Activated CD4-positive, alpha-beta T cell treated with anti-CD3 and anti-CD28 coated beads, Interleukin-2, amount 50 U/mL, for 16 hours (primary cell): ENCODE results near the gene PHACTR3.

ENCODE experiments used
- DNase-seq: peaks from one replicate; pipeline ENCODE4 v3.0.0-alpha.2; 2020

The PHACTR3 gene

GRCh38 chr20:59648466-59649070 lies 44.2 kb downstream of the PHACTR3 start:
- no peak for DNase-seq

GRCh38 chr20:59650418-59650817 lies 46.1 kb downstream of the PHACTR3 start:
- no peak for DNase-seq

GRCh38 chr20:59652381-59652780 lies 48.0 kb downstream of the PHACTR3 start:
- DNase-seq, result no peak

GRCh38 chr20:59656417-59656816 lies 52.1 kb downstream of the PHACTR3 start:
- no peak for DNase-seq

GRCh38 chr20:59657459-59658046 lies 53.2 kb downstream of the PHACTR3 start:
- no peak for DNase-seq

- no peak for DNase-seq
These were observed 56.1 kb downstream of the PHACTR3 start for GRCh38 chr20:59660471-59660870.

- DNase-seq, result no peak
These were observed 56.8 kb downstream of the PHACTR3 start for GRCh38 chr20:59661153-59661552.

GRCh38 chr20:59661621-59662020 lies 57.3 kb downstream of the PHACTR3 start:
- no peak for DNase-seq

GRCh38 chr20:59662161-59662560 lies 57.8 kb downstream of the PHACTR3 start:
- DNase-seq, result no peak

- DNase-seq, result no peak
These were observed 58.6 kb downstream of the PHACTR3 start for GRCh38 chr20:59662856-59663512.

GRCh38 chr20:59663513-59664060 lies 59.2 kb downstream of the PHACTR3 start:
- no peak for DNase-seq

GRCh38 chr20:59664421-59664941 lies 60.1 kb downstream of the PHACTR3 start:
- no peak for DNase-seq

- DNase-seq, result no peak
These were observed 61.6 kb downstream of the PHACTR3 start for GRCh38 chr20:59665656-59666555.

- DNase-seq, result no peak
These were observed 62.2 kb downstream of the PHACTR3 start for GRCh38 chr20:59666586-59666985.

GRCh38 chr20:59667131-59667530 lies 62.8 kb downstream of the PHACTR3 start:
- DNase-seq, result no peak

- no peak for DNase-seq
These were observed 63.7 kb downstream of the PHACTR3 start for GRCh38 chr20:59667981-59668515.

- no peak for DNase-seq
These were observed 64.8 kb downstream of the PHACTR3 start for GRCh38 chr20:59668926-59669850.

- no peak for DNase-seq
These were observed 66.6 kb downstream of the PHACTR3 start for GRCh38 chr20:59670786-59671492.

GRCh38 chr20:59671661-59672471 lies 67.5 kb downstream of the PHACTR3 start:
- no peak for DNase-seq

GRCh38 chr20:59672576-59672975 lies 68.2 kb downstream of the PHACTR3 start:
- DNase-seq, result no peak
